ENCODE results near the gene MPP4. TPM values are rescaled to one million over a fixed set of nuclear protein-coding genes. Genes with fewer than 3 reads are reported as not detected.

The MPP4 gene
- total and polyA plus RNA-seq, 2 of the 13 experiments (the other 11 are each of a cell fraction or from before 2014, with no cell fraction given) = not detected

GRCh38 chr2:201642579-201643215, 55.7 kb downstream of the MPP4 start (continued):
- TF ChIP-seq, protein P1, sequence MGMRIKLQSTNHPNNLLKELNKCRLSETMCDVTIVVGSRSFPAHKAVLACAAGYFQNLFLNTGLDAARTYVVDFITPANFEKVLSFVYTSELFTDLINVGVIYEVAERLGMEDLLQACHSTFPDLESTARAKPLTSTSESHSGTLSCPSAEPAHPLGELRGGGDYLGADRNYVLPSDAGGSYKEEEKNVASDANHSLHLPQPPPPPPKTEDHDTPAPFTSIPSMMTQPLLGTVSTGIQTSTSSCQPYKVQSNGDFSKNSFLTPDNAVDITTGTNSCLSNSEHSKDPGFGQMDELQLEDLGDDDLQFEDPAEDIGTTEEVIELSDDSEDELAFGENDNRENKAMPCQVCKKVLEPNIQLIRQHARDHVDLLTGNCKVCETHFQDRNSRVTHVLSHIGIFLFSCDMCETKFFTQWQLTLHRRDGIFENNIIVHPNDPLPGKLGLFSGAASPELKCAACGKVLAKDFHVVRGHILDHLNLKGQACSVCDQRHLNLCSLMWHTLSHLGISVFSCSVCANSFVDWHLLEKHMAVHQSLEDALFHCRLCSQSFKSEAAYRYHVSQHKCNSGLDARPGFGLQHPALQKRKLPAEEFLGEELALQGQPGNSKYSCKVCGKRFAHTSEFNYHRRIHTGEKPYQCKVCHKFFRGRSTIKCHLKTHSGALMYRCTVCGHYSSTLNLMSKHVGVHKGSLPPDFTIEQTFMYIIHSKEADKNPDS (CRISPR knock-in tag; IDR thresholded peaks at IDR 0.05) = no peak
- TF ChIP-seq, protein P2, sequence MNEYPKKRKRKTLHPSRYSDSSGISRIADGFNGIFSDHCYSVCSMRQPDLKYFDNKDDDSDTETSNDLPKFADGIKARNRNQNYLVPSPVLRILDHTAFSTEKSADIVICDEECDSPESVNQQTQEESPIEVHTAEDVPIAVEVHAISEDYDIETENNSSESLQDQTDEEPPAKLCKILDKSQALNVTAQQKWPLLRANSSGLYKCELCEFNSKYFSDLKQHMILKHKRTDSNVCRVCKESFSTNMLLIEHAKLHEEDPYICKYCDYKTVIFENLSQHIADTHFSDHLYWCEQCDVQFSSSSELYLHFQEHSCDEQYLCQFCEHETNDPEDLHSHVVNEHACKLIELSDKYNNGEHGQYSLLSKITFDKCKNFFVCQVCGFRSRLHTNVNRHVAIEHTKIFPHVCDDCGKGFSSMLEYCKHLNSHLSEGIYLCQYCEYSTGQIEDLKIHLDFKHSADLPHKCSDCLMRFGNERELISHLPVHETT (CRISPR knock-in tag; conservative IDR thresholded peaks at IDR 0.05) = 0 out of 2 replicates have a peak, but pooled peaks have one; percentile 42
- TF ChIP-seq GMEB1 (CRISPR knock-in tag; IDR thresholded peaks at IDR 0.05; ENCODE audit: borderline replicate concordance) = peak; percentile 81
- TF ChIP-seq ZNF841 (CRISPR knock-in tag; IDR thresholded peaks at IDR 0.05; ENCODE audit: borderline replicate concordance) = no peak
- peak; percentile 83 for TF ChIP-seq GFI1 (CRISPR knock-in tag; IDR thresholded peaks at IDR 0.05; ENCODE audit: borderline replicate concordance)
- TF ChIP-seq ZNF569 (CRISPR knock-in tag; IDR thresholded peaks at IDR 0.05; ENCODE audit: borderline replicate concordance) = no peak
- no peak; the same call in 1 of the 2 replicates for TF ChIP-seq ZNF230 (CRISPR knock-in tag; IDR thresholded peaks at IDR 0.05)
- TF ChIP-seq ZNF326 (CRISPR knock-in tag; IDR thresholded peaks at IDR 0.05; ENCODE audit: borderline replicate concordance) = no peak
- TF ChIP-seq THAP7 (CRISPR knock-in tag; IDR thresholded peaks at IDR 0.05) = peak; percentile 81; the same call in 1 of the 2 replicates
- no peak for TF ChIP-seq RFX5 (IDR thresholded peaks at IDR 0.05; ENCODE audit: low read depth, low read length)
- TF ChIP-seq HNRNPL (IDR thresholded peaks at IDR 0.05; ENCODE audit: low read depth, low read length) = no peak
- no peak for TF ChIP-seq ZNF597 (CRISPR knock-in tag; IDR thresholded peaks at IDR 0.05)
- TF ChIP-seq HOXA9 (CRISPR knock-in tag; IDR thresholded peaks at IDR 0.05; ENCODE audit: borderline replicate concordance) = no peak; the same call in 1 of the 2 replicates
- TF ChIP-seq, protein P3, sequence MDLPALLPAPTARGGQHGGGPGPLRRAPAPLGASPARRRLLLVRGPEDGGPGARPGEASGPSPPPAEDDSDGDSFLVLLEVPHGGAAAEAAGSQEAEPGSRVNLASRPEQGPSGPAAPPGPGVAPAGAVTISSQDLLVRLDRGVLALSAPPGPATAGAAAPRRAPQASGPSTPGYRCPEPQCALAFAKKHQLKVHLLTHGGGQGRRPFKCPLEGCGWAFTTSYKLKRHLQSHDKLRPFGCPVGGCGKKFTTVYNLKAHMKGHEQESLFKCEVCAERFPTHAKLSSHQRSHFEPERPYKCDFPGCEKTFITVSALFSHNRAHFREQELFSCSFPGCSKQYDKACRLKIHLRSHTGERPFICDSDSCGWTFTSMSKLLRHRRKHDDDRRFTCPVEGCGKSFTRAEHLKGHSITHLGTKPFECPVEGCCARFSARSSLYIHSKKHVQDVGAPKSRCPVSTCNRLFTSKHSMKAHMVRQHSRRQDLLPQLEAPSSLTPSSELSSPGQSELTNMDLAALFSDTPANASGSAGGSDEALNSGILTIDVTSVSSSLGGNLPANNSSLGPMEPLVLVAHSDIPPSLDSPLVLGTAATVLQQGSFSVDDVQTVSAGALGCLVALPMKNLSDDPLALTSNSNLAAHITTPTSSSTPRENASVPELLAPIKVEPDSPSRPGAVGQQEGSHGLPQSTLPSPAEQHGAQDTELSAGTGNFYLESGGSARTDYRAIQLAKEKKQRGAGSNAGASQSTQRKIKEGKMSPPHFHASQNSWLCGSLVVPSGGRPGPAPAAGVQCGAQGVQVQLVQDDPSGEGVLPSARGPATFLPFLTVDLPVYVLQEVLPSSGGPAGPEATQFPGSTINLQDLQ (CRISPR knock-in tag; IDR thresholded peaks at IDR 0.05) = no peak
- peak; percentile 56; the same call in 1 of the 2 replicates for TF ChIP-seq ZHX1 (CRISPR knock-in tag; IDR thresholded peaks at IDR 0.05; ENCODE audit: low read depth)
